HepG2 (cell line): ENCODE results near the gene ZBTB7C. TPM values are rescaled to one million over a fixed set of nuclear protein-coding genes. Genes with fewer than 3 reads are reported as not detected.

Experiments used
- ATAC-seq: fragments of 200-7000 bp; cut with Tn5 transposase; 3 replicates; pipeline ENCODE4 v1.9.1; 2020; ENCODE audit warnings: mild to moderate bottlenecking, moderate library complexity
- BruUV-seq: library from RNA; stranded (reverse); fragments of 400-500 nt; replicated peaks from 2 replicates; lab custom pipeline; 2021; lab: Mats Ljungman, UMichigan
- CTCF ChIA-PET: fragments of 300-600 bp; formaldehyde crosslinking; extraction: SDS; loops from one replicate; lab custom pipeline; 2021; ENCODE audit warnings: low total read pairs, inconsistent platforms, low intra/inter-chr PET ratio; lab: Yijun Ruan, JAX
- POLR2A ChIA-PET: fragments of 350-600 bp; sonication (Branson Sonifier 250); formaldehyde crosslinking; loops from one replicate; lab custom pipeline; 2020; ENCODE audit warnings: antibody characterized with exemption, inconsistent platforms; lab: Yijun Ruan, JAX
- DNase-seq: peaks from one replicate; pipeline ENCODE4 v3.0.0-alpha.2; 2015; ENCODE audit warnings: low spot score
- FAIRE-seq: peaks from 3 replicates; lab custom pipeline; 2011; peaks lifted over from hg19 to GRCh38; lab: Jason Lieb, UNC
- H2AFZ ChIP-seq: one replicate; pipeline ENCODE4 v1.6.1; 2011; ENCODE audit warnings: low read length, inconsistent platforms
- H3K27ac ChIP-seq: fragments of 300-600 bp; 3 replicates; pipeline ENCODE4 v1.8.0; 2011; ENCODE audit warnings: mixed run types, mild to moderate bottlenecking, mixed read lengths, low read length, inconsistent platforms; ENCODE audit not compliant: insufficient read depth; ENCODE audit errors: extremely low read length
- H3K27me3 ChIP-seq, 2 experiments: fragments of 200-600 bp in 1 of 2; 2 replicates in 1 of 2; 3 replicates in 1 of 2; pipeline versions ENCODE4 v1.6.0 to v1.8.0; 2011; ENCODE audit warnings: low read length in 2 of 2, mild to moderate bottlenecking in 2 of 2, moderate library complexity in 2 of 2, inconsistent platforms in 1 of 2; ENCODE audit not compliant: insufficient read depth in 2 of 2, control insufficient read depth in 1 of 2
- H3K36me3 ChIP-seq, 2 experiments: fragments of 200-600 bp in 1 of 2; replicated peaks in 1 of 2; 2 replicates in 1 of 2; 3 replicates in 1 of 2; pipeline versions ENCODE4 v1.5.1 to v1.8.0; 2011; ENCODE audit warnings: low read length in 2 of 2, inconsistent platforms in 1 of 2; ENCODE audit not compliant: insufficient read depth in 2 of 2, control insufficient read depth in 1 of 2
- H3K4me1 ChIP-seq: 2 replicates; pipeline ENCODE4 v1.5.1; 2012; ENCODE audit warnings: low read length, inconsistent platforms; ENCODE audit not compliant: insufficient read depth
- H3K4me2 ChIP-seq: 2 replicates; pipeline ENCODE4 v1.6.0; 2011; ENCODE audit warnings: low read depth, low read length, inconsistent platforms
- H3K4me3 ChIP-seq, 3 experiments: fragments of 200-600 bp in 1 of 3; sonication (generic), shearing (Covaris generic) in 1 of 3; replicated peaks in 1 of 3; 2 replicates each; pipeline ENCODE4 v1.5.1; 2011 to 2016; ENCODE audit warnings: low read length in 3 of 3, inconsistent platforms in 2 of 3, low read depth in 2 of 3, mild to moderate bottlenecking in 2 of 3, control low read depth in 1 of 3, mixed read lengths in 1 of 3; ENCODE audit not compliant: insufficient read depth in 1 of 3
- H3K79me2 ChIP-seq: one replicate; pipeline ENCODE4 v1.6.1; 2011; ENCODE audit warnings: low read length, inconsistent platforms; ENCODE audit not compliant: insufficient read depth
- H3K9ac ChIP-seq: 2 replicates; pipeline ENCODE4 v1.6.0; 2011; ENCODE audit warnings: mild to moderate bottlenecking, low read depth, low read length, inconsistent platforms; ENCODE audit not compliant: insufficient read depth
- H3K9me3 ChIP-seq: 2 replicates; pipeline ENCODE4 v1.5.1; 2012; ENCODE audit warnings: mild to moderate bottlenecking, low read length
- H4K20me1 ChIP-seq: 2 replicates; pipeline ENCODE4 v1.6.0; 2011; ENCODE audit warnings: inconsistent platforms, mild to moderate bottlenecking, low read length, moderate library complexity; ENCODE audit not compliant: insufficient read depth
- BCLAF1 ChIP-seq: fragments of 450-650 bp; IDR thresholded peaks from 2 replicates; pipeline ENCODE4 v1.6.1; 2017; ENCODE audit warnings: mild to moderate bottlenecking
- FIP1L1 ChIP-seq: fragments of 200-400 bp; formaldehyde crosslinking; IDR thresholded peaks from 2 replicates; pipeline ENCODE4 v1.6.1; 2018; ENCODE audit warnings: low read depth, mild to moderate bottlenecking, low read length, moderate library complexity, borderline replicate concordance; ENCODE audit not compliant: insufficient read depth
- FOXK2 ChIP-seq: fragments of 450-650 bp; IDR thresholded peaks from 2 replicates; pipeline ENCODE4 v1.6.1; 2016
- KMT2B ChIP-seq: IDR thresholded peaks from 2 replicates; pipeline ENCODE4 v1.6.1; 2016; ENCODE audit warnings: missing genetic modification reagents, missing compliant biosample characterization
- MAFF ChIP-seq: IDR thresholded peaks from 2 replicates; pipeline ENCODE4 v1.6.1; 2011; ENCODE audit warnings: low read depth, low read length, improper control_type of control experiment
- SMAD9 ChIP-seq: sonication (generic); formaldehyde crosslinking; IDR thresholded peaks from 2 replicates; pipeline ENCODE4 v1.5.1; 2020; ENCODE audit warnings: mild to moderate bottlenecking, missing genetic modification reagents
- ZNF891 ChIP-seq: sonication (generic); formaldehyde crosslinking; IDR thresholded peaks from 2 replicates; pipeline ENCODE4 v1.5.0; 2020; ENCODE audit warnings: mild to moderate bottlenecking, missing genetic modification reagents
- ZSCAN12 ChIP-seq: sonication (generic); formaldehyde crosslinking; IDR thresholded peaks from 2 replicates; pipeline ENCODE4 v1.9.0; 2021; ENCODE audit warnings: mild to moderate bottlenecking, missing genetic modification reagents
- ZSCAN21 ChIP-seq: sonication (generic); formaldehyde crosslinking; IDR thresholded peaks from 2 replicates; pipeline ENCODE4 v1.8.0; 2022; ENCODE audit warnings: mild to moderate bottlenecking, missing genetic modification reagents, moderate library complexity, borderline replicate concordance
- WGBS: methylation state at CpG from one replicate; pipeline ENCODE4 v1.1.6; 2017; ENCODE audit warnings: low lambda C conversion rate; 5-methylcytosine and 5-hydroxymethylcytosine counted together
- in situ Hi-C: cut with HindIII; loops from 2 replicates; pipeline ENCODE4 v1.10.0; 2017; ENCODE audit warnings: low pct_unique_long_range_greater_than_20kb; ENCODE audit not compliant: extremely low pct_ligation_motif_present
- intact Hi-C: fragments of 100-400 bp; cut with micrococcal nuclease; formaldehyde crosslinking; loops from one replicate; pipeline ENCODE4 v1.10.0; 2022; ENCODE audit not compliant: unreplicated experiment
- polyA plus RNA-seq, 8 experiments: library from polyadenylated mRNA; depleted of rRNA in 3 of 8; stranded (reverse) in 7 of 8; unstranded in 1 of 8; fragments of >200 nt; fragmentation: Illumina TruSeq in 4 of 8; extraction: Trizol in 4 of 8; gene quantifications; 2 replicates each; pipeline versions ENCODE4 v1.2.1 to v1.2.3, GENCODE V29; 2011 to 2016; ENCODE audit warnings: low read depth in 4 of 8, missing spikeins in 1 of 8, mixed read lengths in 1 of 8; ENCODE audit not compliant: insufficient read depth in 1 of 8
- total RNA-seq, 5 experiments: library from RNA; depleted of rRNA; stranded (reverse); fragments of >200 nt; fragmentation: Illumina TruSeq; extraction: Trizol; gene quantifications; 2 replicates each; pipeline ENCODE4 v1.2.3, GENCODE V29; 2016; ENCODE audit warnings: low read depth in 1 of 5
- TF ChIP-seq, protein P1 (sequence below): sonication (generic); formaldehyde crosslinking; IDR thresholded peaks from 2 replicates; pipeline ENCODE4 v1.5.1; 2020; ENCODE audit warnings: missing genetic modification reagents, mild to moderate bottlenecking, borderline replicate concordance
- TF ChIP-seq, protein P2 (sequence below): sonication (generic); formaldehyde crosslinking; conservative IDR thresholded peaks from 2 replicates; pipeline ENCODE4 v1.4.0; 2020; ENCODE audit warnings: missing genetic modification reagents

ZBTB7C gene
- total and polyA plus RNA-seq, 2 of the 13 experiments (the other 11 are each of a cell fraction or from before 2014, with no cell fraction given) = 0.01 to 0.04 TPM

- Histone ChIP-seq H4K20me1 (no peaks in the 10 kb centered on the region), H3K27ac (no peak overlapping the region), H3K4me1 (no peaks in the 10 kb centered on the region), H3K4me3 (no peak overlapping the region), H3K9me3 (peaks cover 7% of the 10 kb centered on the region; the same call in 1 of the 2 replicates), H3K9ac (no peak overlapping the region), H3K79me2 (no peaks in the 10 kb centered on the region), H3K27me3 (peaks cover 0 to 6% of the 10 kb centered on the region in 2 experiments; a peak in 2 of 5 replicates), H2AFZ (no peak overlapping the region), H3K4me2 (no peak overlapping the region), H3K36me3 (no peaks in the 10 kb centered on the region)
- whole genome bisulfite sequencing = 8% methylated on average over 3 of the region's 3 CpGs
- CTCF ChIA-PET = no interaction called here
- no peak for ATAC-seq
- no peak for DNase-seq
- POLR2A ChIA-PET = no interaction called here
- TF ChIP-seq, protein P1, sequence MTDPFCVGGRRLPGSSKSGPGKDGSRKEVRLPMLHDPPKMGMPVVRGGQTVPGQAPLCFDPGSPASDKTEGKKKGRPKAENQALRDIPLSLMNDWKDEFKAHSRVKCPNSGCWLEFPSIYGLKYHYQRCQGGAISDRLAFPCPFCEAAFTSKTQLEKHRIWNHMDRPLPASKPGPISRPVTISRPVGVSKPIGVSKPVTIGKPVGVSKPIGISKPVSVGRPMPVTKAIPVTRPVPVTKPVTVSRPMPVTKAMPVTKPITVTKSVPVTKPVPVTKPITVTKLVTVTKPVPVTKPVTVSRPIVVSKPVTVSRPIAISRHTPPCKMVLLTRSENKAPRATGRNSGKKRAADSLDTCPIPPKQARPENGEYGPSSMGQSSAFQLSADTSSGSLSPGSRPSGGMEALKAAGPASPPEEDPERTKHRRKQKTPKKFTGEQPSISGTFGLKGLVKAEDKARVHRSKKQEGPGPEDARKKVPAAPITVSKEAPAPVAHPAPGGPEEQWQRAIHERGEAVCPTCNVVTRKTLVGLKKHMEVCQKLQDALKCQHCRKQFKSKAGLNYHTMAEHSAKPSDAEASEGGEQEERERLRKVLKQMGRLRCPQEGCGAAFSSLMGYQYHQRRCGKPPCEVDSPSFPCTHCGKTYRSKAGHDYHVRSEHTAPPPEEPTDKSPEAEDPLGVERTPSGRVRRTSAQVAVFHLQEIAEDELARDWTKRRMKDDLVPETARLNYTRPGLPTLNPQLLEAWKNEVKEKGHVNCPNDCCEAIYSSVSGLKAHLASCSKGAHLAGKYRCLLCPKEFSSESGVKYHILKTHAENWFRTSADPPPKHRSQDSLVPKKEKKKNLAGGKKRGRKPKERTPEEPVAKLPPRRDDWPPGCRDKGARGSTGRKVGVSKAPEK = no peak
- no peak for TF ChIP-seq SMAD9 (CRISPR knock-in tag)
- TF ChIP-seq ZSCAN12 (CRISPR knock-in tag) = no peak
- TF ChIP-seq, protein P2, sequence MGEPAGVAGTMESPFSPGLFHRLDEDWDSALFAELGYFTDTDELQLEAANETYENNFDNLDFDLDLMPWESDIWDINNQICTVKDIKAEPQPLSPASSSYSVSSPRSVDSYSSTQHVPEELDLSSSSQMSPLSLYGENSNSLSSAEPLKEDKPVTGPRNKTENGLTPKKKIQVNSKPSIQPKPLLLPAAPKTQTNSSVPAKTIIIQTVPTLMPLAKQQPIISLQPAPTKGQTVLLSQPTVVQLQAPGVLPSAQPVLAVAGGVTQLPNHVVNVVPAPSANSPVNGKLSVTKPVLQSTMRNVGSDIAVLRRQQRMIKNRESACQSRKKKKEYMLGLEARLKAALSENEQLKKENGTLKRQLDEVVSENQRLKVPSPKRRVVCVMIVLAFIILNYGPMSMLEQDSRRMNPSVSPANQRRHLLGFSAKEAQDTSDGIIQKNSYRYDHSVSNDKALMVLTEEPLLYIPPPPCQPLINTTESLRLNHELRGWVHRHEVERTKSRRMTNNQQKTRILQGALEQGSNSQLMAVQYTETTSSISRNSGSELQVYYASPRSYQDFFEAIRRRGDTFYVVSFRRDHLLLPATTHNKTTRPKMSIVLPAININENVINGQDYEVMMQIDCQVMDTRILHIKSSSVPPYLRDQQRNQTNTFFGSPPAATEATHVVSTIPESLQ (CRISPR knock-in tag) = no peak
- no peak for TF ChIP-seq FOXK2
- no peak for TF ChIP-seq MAFF
- no peak for TF ChIP-seq FIP1L1
- TF ChIP-seq KMT2B (CRISPR knock-in tag) = no peak
- TF ChIP-seq ZSCAN21 (CRISPR knock-in tag) = no peak
- TF ChIP-seq BCLAF1 = no peak
- TF ChIP-seq ZNF891 = no peak
- FAIRE-seq = no peak
- no TSS peak for BruUV-seq
- intact Hi-C loops (no loop called here), in situ Hi-C loops (no loop called here)
These were observed 46.0 kb downstream of the ZBTB7C start for GRCh38 chr18:48363175-48363574.
